SK-N-DZ (cell line): ENCODE measurements around the gene EZR.
A peak's percentile ranks its signal among the peaks of the same experiment; 100 is the strongest.

Source experiments
- DNase-seq: peaks from one replicate; pipeline ENCODE4 v3.0.0-alpha.2; 2015; ENCODE audit warnings: low spot score

The EZR gene

GRCh38 chr6:158778005-158778527 is 41.1 kb downstream of the EZR start:
- DNase-seq: no peak

GRCh38 chr6:158777510-158777909 is 41.7 kb downstream of the EZR start:
- no peak for DNase-seq

- no peak for DNase-seq
Measured at GRCh38 chr6:158776737-158777136, 42.4 kb downstream of the EZR start.

- DNase-seq: no peak
Measured at GRCh38 chr6:158775832-158776231, 43.3 kb downstream of the EZR start.

GRCh38 chr6:158774717-158775449 is 44.3 kb downstream of the EZR start:
- DNase-seq: no peak

GRCh38 chr6:158773581-158774449 is 45.4 kb downstream of the EZR start:
- no peak for DNase-seq

- no peak for DNase-seq
Measured at GRCh38 chr6:158772851-158773371, 46.3 kb downstream of the EZR start.

GRCh38 chr6:158772172-158772571 is 47.0 kb downstream of the EZR start:
- DNase-seq: no peak

- DNase-seq: no peak
Measured at GRCh38 chr6:158771399-158772152, 47.6 kb downstream of the EZR start.

- no peak for DNase-seq
Measured at GRCh38 chr6:158770533-158771330, 48.4 kb downstream of the EZR start.

GRCh38 chr6:158769771-158770432 is 49.3 kb downstream of the EZR start:
- peak; percentile 90 for DNase-seq

- DNase-seq: no peak
Measured at GRCh38 chr6:158769234-158769770, 49.9 kb downstream of the EZR start.

GRCh38 chr6:158768436-158768835 is 50.7 kb downstream of the EZR start:
- DNase-seq: no peak

GRCh38 chr6:158767709-158768108 is 51.5 kb downstream of the EZR start:
- no peak for DNase-seq

- no peak for DNase-seq
Measured at GRCh38 chr6:158766621-158767455, 52.3 kb downstream of the EZR start.

- no peak for DNase-seq
Measured at GRCh38 chr6:158765499-158766068, 53.6 kb downstream of the EZR start.

GRCh38 chr6:158764926-158765325 is 54.2 kb downstream of the EZR start:
- DNase-seq: no peak

- DNase-seq: no peak
Measured at GRCh38 chr6:158764183-158764849, 54.9 kb downstream of the EZR start.
